Measurements from ENCODE around the gene STK33. TPM values are rescaled to one million over a fixed set of nuclear protein-coding genes. Genes with fewer than 3 reads are reported as not detected.

The STK33 gene
- total RNA-seq, 1 experiment from 2014 or later: 19.5 TPM

GRCh38 chr11:8605971-8606563, 12.0 kb upstream of the STK33 start:
- H3K9me3 Mint-ChIP-seq: no peaks in the 10 kb centered on the region

More at GRCh38 chr11:8605971-8606563, 12.0 kb upstream of the STK33 start:
- Histone ChIP-seq H3K4me1 (ENCODE audit: insufficient read depth, low read length) (0 out of 2 replicates have a peak, but pooled peaks cover 3% of the 10 kb centered on the region), H3T11ph (ENCODE audit: low read length) (no peak overlapping the region), H2BK20ac (ENCODE audit: low read depth, low read length, poor library complexity, severe bottlenecking) (no peak overlapping the region), H3K79me2 (ENCODE audit: insufficient read depth, low read length) (no peaks in the 10 kb centered on the region), H3K79me1 (ENCODE audit: insufficient read depth, low read depth, low read length, poor library complexity, severe bottlenecking) (no peaks in the 10 kb centered on the region), H3K23me2 (ENCODE audit: insufficient read length, low read depth, low read length, poor library complexity, severe bottlenecking) (no peaks in the 10 kb centered on the region), H4K20me1 (ENCODE audit: control insufficient read depth, insufficient read depth, insufficient read length) (no peaks in the 10 kb centered on the region), H3K9ac (ENCODE audit: extremely low read depth, insufficient read length, low read length) (no peak overlapping the region), H2AK5ac (ENCODE audit: insufficient read length, low read length) (no peak overlapping the region), H2BK12ac (ENCODE audit: insufficient read length, low read depth, low read length) (no peak overlapping the region), H3K27ac (ENCODE audit: insufficient read length, low read depth, low read length) (no peak overlapping the region), H2BK15ac (ENCODE audit: low read depth, low read length) (no peak overlapping the region), H2BK120ac (ENCODE audit: low read depth, low read length, poor library complexity, severe bottlenecking) (no peak overlapping the region), H3K23ac (ENCODE audit: insufficient read length, low read depth, low read length) (no peak overlapping the region), H3K4ac (ENCODE audit: low read depth, low read length) (no peak overlapping the region), H3K14ac (ENCODE audit: insufficient read depth, low read length) (no peak overlapping the region), H3K4me2 (ENCODE audit: insufficient read depth, insufficient read length, low read length) (no peak overlapping the region), H2AFZ (ENCODE audit: low read length) (no peak overlapping the region), H4K5ac (ENCODE audit: insufficient read length, low read depth, low read length) (no peak overlapping the region), H3K9me3 (ENCODE audit: control insufficient read depth, low read depth, low read length) (no peaks in the 10 kb centered on the region), H4K8ac (replicated peaks; ENCODE audit: insufficient read length, low read depth, low read length) (no peak overlapping the region), H4K91ac (ENCODE audit: insufficient read length, low read depth, low read length) (no peak overlapping the region), H3K27me3 (ENCODE audit: insufficient read depth, low read length) (no peaks in the 10 kb centered on the region), H3K18ac (ENCODE audit: insufficient read length, low read depth, low read length) (no peak overlapping the region), H2BK5ac (ENCODE audit: insufficient read length, low read length) (no peak overlapping the region), H3K56ac (ENCODE audit: insufficient read length, low read depth, low read length) (no peak overlapping the region)
- Mint-ChIP-seq H3K4me3 (no peak overlapping the region), H3K27me3 (ENCODE audit: low read depth) (0 out of 2 replicates have a peak, but pooled peaks cover 3% of the 10 kb centered on the region), H3K36me3 (ENCODE audit: insufficient read depth in 1 of 3, low read depth in 3 of 3) (no peaks in the 10 kb centered on the region), H3K4me1 (peaks cover 4 to 5% of the 10 kb centered on the region in 2 experiments; a peak in 3 of 4 replicates), H3K27ac (no peak overlapping the region; a peak in 1 of 7 replicates)
- TF ChIP-seq CTCF (conservative IDR thresholded peaks at IDR 0.05): no peak
- no peak for DNase-seq
- no CpG with 5 or more reads among the region's 1 CpG for WGBS (ENCODE audit: extremely low coverage, insufficient read length, low lambda C conversion rate)

All from H9 (cell line).